ENCODE measurements around the gene ATG14. TPM values are rescaled to one million over a fixed set of nuclear protein-coding genes. Genes with fewer than 3 reads are reported as not detected.
"Not testable (repeated sequence)": the region's sequence is repeated elsewhere in the genome, so short reads cannot be mapped to it uniquely, and the experiment has no call there.

ATG14 gene
- 1 to 10 TPM; 5.9 to 6.0 TPM for total RNA-seq

GRCh38 chr14:55411426-55412389 is at the start of gene ATG14:
TSS of gene ATG14 (minus strand) at chr14:55411830. CDS start at chr14:55411822, 8 bp downstream.
- peak within 1 kb of the TSS; percentile 90 for H3K4me3 Mint-ChIP-seq
- H3K4me1 Mint-ChIP-seq: peaks cover 26% of the 10 kb centered on the region
- H3K27ac Mint-ChIP-seq: peak within 1 kb of the TSS; percentile 90
- H3K9me3 Mint-ChIP-seq: no peaks in the 10 kb centered on the region
- H3K27me3 Mint-ChIP-seq: peaks cover 4% of the 10 kb centered on the region
- DNase-seq: peak; percentile 80
- no peaks in the 10 kb centered on the region for H3K36me3 Mint-ChIP-seq

GRCh38 chr14:55458800-55459515 is 47.3 kb upstream of the ATG14 start:
- no peak overlapping the region for H3K27ac Mint-ChIP-seq
- H3K4me3 Mint-ChIP-seq: no peak overlapping the region
- DNase-seq: no peak
- no peaks in the 10 kb centered on the region for H3K36me3 Mint-ChIP-seq
- peaks cover 7% of the 10 kb centered on the region for H3K27me3 Mint-ChIP-seq
- H3K9me3 Mint-ChIP-seq: no peaks in the 10 kb centered on the region
- H3K4me1 Mint-ChIP-seq: peaks cover 2% of the 10 kb centered on the region

- Mint-ChIP-seq H3K4me3 (no peak overlapping the region), H3K4me1 (peaks cover 2% of the 10 kb centered on the region), H3K9me3 (no peaks in the 10 kb centered on the region), H3K27me3 (peaks cover 7% of the 10 kb centered on the region), H3K36me3 (no peaks in the 10 kb centered on the region), H3K27ac (no peak overlapping the region)
- no peak for DNase-seq
These were observed 45.9 kb upstream of the ATG14 start for GRCh38 chr14:55457496-55457895.

- H3K36me3 Mint-ChIP-seq, H3K4me1 Mint-ChIP-seq, H3K4me3 Mint-ChIP-seq, H3K9me3 Mint-ChIP-seq, DNase-seq, H3K27ac Mint-ChIP-seq, H3K27me3 Mint-ChIP-seq: not testable (repeated sequence)
These were observed 44.8 kb upstream of the ATG14 start for GRCh38 chr14:55456411-55456810.

GRCh38 chr14:55454264-55455002 is 42.8 kb upstream of the ATG14 start:
- H3K9me3 Mint-ChIP-seq: no peaks in the 10 kb centered on the region
- H3K36me3 Mint-ChIP-seq: no peaks in the 10 kb centered on the region
- H3K4me1 Mint-ChIP-seq: peaks cover 2% of the 10 kb centered on the region
- peaks cover 7% of the 10 kb centered on the region for H3K27me3 Mint-ChIP-seq
- DNase-seq: no peak
- H3K27ac Mint-ChIP-seq: no peak overlapping the region
- no peak overlapping the region for H3K4me3 Mint-ChIP-seq

GRCh38 chr14:55451950-55452349 is 40.3 kb upstream of the ATG14 start:
- no peaks in the 10 kb centered on the region for H3K36me3 Mint-ChIP-seq
- no peaks in the 10 kb centered on the region for H3K9me3 Mint-ChIP-seq
- H3K27ac Mint-ChIP-seq: no peak overlapping the region
- no peak for DNase-seq
- H3K4me3 Mint-ChIP-seq: no peak overlapping the region
- no peaks in the 10 kb centered on the region for H3K4me1 Mint-ChIP-seq
- peaks cover 4% of the 10 kb centered on the region for H3K27me3 Mint-ChIP-seq

- H3K27me3 Mint-ChIP-seq: peaks cover 4% of the 10 kb centered on the region
- H3K9me3 Mint-ChIP-seq: no peaks in the 10 kb centered on the region
- no peak for DNase-seq
- no peaks in the 10 kb centered on the region for H3K4me1 Mint-ChIP-seq
- no peak overlapping the region for H3K4me3 Mint-ChIP-seq
- H3K36me3 Mint-ChIP-seq: no peaks in the 10 kb centered on the region
- no peak overlapping the region for H3K27ac Mint-ChIP-seq
These were observed 39.8 kb upstream of the ATG14 start for GRCh38 chr14:55451398-55451797.

- no peaks in the 10 kb centered on the region for H3K36me3 Mint-ChIP-seq
- no peak overlapping the region for H3K4me3 Mint-ChIP-seq
- no peak overlapping the region for H3K27ac Mint-ChIP-seq
- no peaks in the 10 kb centered on the region for H3K9me3 Mint-ChIP-seq
- peaks cover 4% of the 10 kb centered on the region for H3K27me3 Mint-ChIP-seq
- DNase-seq: no peak
- H3K4me1 Mint-ChIP-seq: peaks cover 3% of the 10 kb centered on the region
These were observed 39.4 kb upstream of the ATG14 start for GRCh38 chr14:55450987-55451386.

- no peaks in the 10 kb centered on the region for H3K9me3 Mint-ChIP-seq
- DNase-seq: no peak
These were observed 38.9 kb upstream of the ATG14 start for GRCh38 chr14:55450539-55450938.

GRCh38 chr14:55450124-55450523 is 38.5 kb upstream of the ATG14 start:
- Mint-ChIP-seq H3K27ac (no peak overlapping the region), H3K27me3 (peaks cover under 1% of the 10 kb centered on the region), H3K4me3 (no peak overlapping the region), H3K36me3 (no peaks in the 10 kb centered on the region), H3K4me1 (peaks cover 3% of the 10 kb centered on the region), H3K9me3 (no peaks in the 10 kb centered on the region)
- DNase-seq: no peak

More at GRCh38 chr14:55450539-55450938, 38.9 kb upstream of the ATG14 start:
- Mint-ChIP-seq H3K27me3 (peaks cover 4% of the 10 kb centered on the region), H3K4me3 (no peak overlapping the region), H3K4me1 (peaks cover 3% of the 10 kb centered on the region), H3K27ac (no peak overlapping the region), H3K36me3 (no peaks in the 10 kb centered on the region)

- Mint-ChIP-seq H3K4me3 (no peak overlapping the region), H3K9me3 (no peaks in the 10 kb centered on the region), H3K36me3 (no peaks in the 10 kb centered on the region), H3K27me3 (no peaks in the 10 kb centered on the region), H3K4me1 (peaks cover 3% of the 10 kb centered on the region), H3K27ac (no peak overlapping the region)
- DNase-seq: no peak
These were observed 37.5 kb upstream of the ATG14 start for GRCh38 chr14:55449116-55449515.

- Mint-ChIP-seq H3K27me3 (no peaks in the 10 kb centered on the region), H3K27ac (no peak overlapping the region), H3K36me3 (no peaks in the 10 kb centered on the region), H3K4me1 (peaks cover 3% of the 10 kb centered on the region), H3K9me3 (no peaks in the 10 kb centered on the region), H3K4me3 (no peak overlapping the region)
- no peak for DNase-seq
These were observed 36.5 kb upstream of the ATG14 start for GRCh38 chr14:55448141-55448614.

- H3K9me3 Mint-ChIP-seq: no peaks in the 10 kb centered on the region
These were observed 35.2 kb upstream of the ATG14 start for GRCh38 chr14:55446833-55447232.

GRCh38 chr14:55446127-55446736 is 34.6 kb upstream of the ATG14 start:
- no peak overlapping the region for H3K27ac Mint-ChIP-seq
- peak; percentile 30 for DNase-seq

More at GRCh38 chr14:55446833-55447232, 35.2 kb upstream of the ATG14 start:
- Mint-ChIP-seq H3K27me3 (no peaks in the 10 kb centered on the region), H3K4me3 (no peak overlapping the region), H3K4me1 (peaks cover 3% of the 10 kb centered on the region), H3K36me3 (no peaks in the 10 kb centered on the region), H3K27ac (no peak overlapping the region)
- no peak for DNase-seq

More at GRCh38 chr14:55446127-55446736, 34.6 kb upstream of the ATG14 start:
- H3K9me3 Mint-ChIP-seq: no peaks in the 10 kb centered on the region
- H3K27me3 Mint-ChIP-seq: no peaks in the 10 kb centered on the region
- no peak overlapping the region for H3K4me3 Mint-ChIP-seq
- H3K4me1 Mint-ChIP-seq: peaks cover 3% of the 10 kb centered on the region
- H3K36me3 Mint-ChIP-seq: no peaks in the 10 kb centered on the region
